Effector CD8-positive, alpha-beta T cell (primary cell): ENCODE results near the gene RNU1-1.
"Not testable (repeated sequence)": the region's sequence is repeated elsewhere in the genome, so short reads cannot be mapped to it uniquely, and the experiment has no call there.

Experiments used
- DNase-seq: peaks from one replicate; lab custom pipeline; 2025; lab: John Stamatoyannopoulos, UW
- total RNA-seq, 4 experiments: gene quantifications; one replicate each; lab custom pipeline; 2026; lab: John Stamatoyannopoulos, UW

The RNU1-1 gene
- total RNA-seq: 1.1 to 4.9 (median 3.4) reads per million in 4 experiments

DNA sequence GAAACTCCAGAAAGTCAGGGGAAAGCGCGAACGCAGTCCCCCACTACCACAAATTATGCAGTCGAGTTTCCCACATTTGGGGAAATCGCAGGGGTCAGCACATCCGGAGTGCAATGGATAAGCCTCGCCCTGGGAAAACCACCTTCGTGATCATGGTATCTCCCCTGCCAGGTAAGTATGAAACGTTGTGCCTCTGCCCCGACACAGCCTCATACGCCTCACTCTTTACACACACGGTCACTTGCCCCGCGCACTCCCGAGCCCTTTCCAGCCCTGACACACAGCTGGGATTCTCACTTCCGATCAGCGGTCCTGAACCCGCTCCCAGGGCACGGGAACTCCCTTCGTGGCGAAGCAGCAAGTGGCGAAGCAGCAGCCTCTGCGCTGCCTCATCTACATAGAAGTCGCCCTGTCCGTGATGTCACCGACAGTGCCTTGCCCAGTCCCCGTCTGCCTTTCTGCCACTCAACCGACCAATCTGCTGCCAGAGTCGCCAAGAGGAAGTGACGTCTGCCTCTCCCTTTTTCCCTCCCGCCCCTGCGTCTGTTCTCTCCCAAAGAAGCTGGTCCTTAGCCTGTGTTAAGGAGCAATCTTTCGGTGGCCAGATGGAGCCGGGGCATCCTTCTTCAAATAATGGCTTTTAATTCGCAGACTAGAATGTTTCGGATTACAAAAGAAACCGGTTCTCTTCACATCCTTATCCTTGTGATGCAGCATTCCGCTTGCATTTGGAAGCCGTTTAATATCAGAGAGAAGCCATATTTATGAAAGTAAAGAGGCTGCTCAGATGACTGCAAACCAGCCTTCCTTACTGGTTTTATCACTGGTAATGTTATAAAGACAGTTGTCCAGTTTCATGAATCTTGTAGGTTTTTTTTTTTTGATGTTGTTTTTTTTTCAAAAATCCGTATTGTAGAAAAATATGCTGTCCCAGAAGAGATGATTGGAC lies at the start of gene RNU1-1:
RNU1-1 (minus strand) TSS at position 179 of the 949 bp plus-strand sequence.
- not testable (repeated sequence) for DNase-seq

DNA sequence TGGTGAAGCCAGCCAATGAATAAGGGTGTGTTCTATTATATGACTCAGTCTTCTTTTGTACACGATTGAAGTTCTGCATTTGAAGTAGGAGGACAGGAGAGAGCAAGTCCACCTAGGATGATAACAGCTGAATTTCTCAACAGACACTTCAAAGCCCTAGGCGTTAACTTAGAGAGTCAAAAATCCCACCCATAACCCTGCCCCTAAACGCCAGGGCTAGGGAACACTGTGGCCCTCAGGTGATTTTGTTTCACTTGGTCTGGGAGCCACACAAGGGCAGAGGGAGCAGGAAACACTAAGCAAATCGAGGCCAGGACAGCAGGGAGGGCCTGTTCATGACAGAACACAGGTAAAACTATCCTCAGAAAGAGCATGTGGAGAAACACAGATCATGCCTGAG lies 47.0 kb upstream of the RNU1-1 start:
- not testable (repeated sequence) for DNase-seq

- DNase-seq: not testable (repeated sequence)
Measured at GRCh38 chr1:16560498-16560897, 46.4 kb upstream of the RNU1-1 start.

- DNase-seq: not testable (repeated sequence)
Measured at GRCh38 chr1:16559688-16560087, 45.6 kb upstream of the RNU1-1 start.

DNA sequence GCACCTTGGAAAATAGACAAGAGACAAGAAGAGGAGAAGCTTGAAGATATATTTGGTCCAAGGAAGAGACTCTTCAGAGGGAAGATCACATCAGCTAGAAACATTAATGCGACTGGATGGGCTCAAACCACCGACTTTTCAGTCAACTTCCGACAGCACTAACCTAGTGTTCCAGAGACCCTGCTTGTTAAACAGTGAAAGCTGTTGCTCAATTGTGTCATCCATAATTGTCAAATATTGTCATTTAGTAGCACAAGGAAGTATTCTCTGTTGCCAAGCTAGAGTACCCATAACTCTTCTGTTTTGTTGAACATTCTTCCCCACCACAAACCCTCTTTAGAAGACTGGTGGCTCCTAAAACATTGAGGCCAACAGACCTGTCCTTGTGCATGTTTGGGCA lies 42.9 kb upstream of the RNU1-1 start:
- DNase-seq: not testable (repeated sequence)

- not testable (repeated sequence) for DNase-seq
Measured at GRCh38 chr1:16553244-16553643, 39.2 kb upstream of the RNU1-1 start.

GRCh38 chr1:16550212-16550918 lies 36.3 kb upstream of the RNU1-1 start:
- not testable (repeated sequence) for DNase-seq

DNA sequence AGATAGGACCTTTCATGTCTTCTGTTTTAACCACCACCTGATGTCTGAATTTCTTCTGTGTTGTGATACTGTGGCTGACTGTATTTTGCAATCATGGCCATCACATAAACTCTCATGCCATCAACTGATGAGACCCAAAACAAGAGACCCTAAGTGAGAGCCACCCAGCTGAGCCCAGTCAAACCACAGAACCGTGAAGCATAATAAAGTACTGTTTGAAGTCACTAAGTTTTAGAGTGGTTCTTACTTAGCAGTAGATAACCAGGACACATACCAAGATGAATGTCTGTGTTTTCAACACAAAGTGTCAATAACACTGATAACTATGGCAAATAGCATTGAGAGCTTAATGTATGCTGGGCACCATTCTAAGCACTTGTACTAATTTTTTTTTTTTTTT lies 35.5 kb upstream of the RNU1-1 start:
- not testable (repeated sequence) for DNase-seq

GRCh38 chr1:16547502-16548241 lies 33.6 kb upstream of the RNU1-1 start:
- not testable (repeated sequence) for DNase-seq

- DNase-seq: not testable (repeated sequence)
Measured at GRCh38 chr1:16545682-16546095, 31.6 kb upstream of the RNU1-1 start.

- not testable (repeated sequence) for DNase-seq
Measured at GRCh38 chr1:16540421-16540893, 26.4 kb upstream of the RNU1-1 start.

- DNase-seq: not testable (repeated sequence)
Measured at GRCh38 chr1:16537528-16537927, 23.4 kb upstream of the RNU1-1 start.

- DNase-seq: not testable (repeated sequence)
Measured at GRCh38 chr1:16536796-16537195, 22.7 kb upstream of the RNU1-1 start.

GRCh38 chr1:16535898-16536297 lies 21.8 kb upstream of the RNU1-1 start:
- not testable (repeated sequence) for DNase-seq

DNA sequence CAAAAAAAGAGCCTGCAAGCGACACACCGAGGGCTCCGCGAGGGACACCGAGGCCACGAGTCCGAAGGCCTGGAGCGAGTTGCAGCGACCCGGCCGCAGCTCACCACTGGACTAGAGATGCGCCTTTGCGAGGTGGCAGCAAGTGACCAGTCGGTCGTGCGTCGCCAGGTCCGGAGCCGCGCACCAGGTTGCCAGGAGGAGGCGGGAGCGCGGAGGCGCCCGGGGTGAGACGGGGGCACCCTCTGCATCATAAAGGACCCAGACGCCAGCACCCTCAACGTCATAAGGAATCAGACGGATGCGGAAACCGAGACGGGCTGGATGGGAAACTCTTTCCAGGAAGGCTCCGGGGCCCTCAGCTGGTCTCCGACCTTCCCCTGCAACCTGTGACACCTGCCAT lies 21.4 kb upstream of the RNU1-1 start:
- not testable (repeated sequence) for DNase-seq

DNA sequence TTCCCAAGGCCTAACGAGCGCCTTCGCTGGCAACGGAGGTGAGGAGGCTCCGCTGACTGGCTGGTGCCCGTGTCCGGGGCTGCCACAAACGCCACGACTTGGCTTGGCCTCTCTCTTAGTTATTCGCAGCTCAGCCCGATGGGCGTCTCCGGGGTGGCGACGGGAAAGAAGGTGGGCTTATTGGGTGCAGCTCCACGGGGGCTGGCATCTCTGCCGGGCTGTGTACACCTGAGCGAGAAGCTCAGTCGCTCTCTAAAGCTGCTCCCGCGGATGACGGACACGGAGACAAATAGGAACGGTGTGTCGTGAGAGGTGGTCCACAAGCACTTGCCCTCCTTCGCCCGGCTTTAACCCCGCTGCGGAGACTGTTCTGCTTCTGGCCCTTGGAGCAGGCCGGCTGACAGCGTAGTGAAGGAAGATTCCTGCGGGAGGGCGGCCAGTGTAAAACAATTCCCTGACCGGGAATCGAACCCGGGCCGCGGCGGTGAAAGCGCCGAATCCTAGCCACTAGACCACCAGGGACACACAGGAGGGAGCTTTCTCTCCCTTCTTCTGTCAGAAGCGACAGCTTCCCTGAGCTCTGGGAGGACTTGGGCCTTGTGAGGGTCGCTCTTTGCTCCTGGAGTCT lies 20.9 kb upstream of the RNU1-1 start:
- DNase-seq: not testable (repeated sequence)

DNA sequence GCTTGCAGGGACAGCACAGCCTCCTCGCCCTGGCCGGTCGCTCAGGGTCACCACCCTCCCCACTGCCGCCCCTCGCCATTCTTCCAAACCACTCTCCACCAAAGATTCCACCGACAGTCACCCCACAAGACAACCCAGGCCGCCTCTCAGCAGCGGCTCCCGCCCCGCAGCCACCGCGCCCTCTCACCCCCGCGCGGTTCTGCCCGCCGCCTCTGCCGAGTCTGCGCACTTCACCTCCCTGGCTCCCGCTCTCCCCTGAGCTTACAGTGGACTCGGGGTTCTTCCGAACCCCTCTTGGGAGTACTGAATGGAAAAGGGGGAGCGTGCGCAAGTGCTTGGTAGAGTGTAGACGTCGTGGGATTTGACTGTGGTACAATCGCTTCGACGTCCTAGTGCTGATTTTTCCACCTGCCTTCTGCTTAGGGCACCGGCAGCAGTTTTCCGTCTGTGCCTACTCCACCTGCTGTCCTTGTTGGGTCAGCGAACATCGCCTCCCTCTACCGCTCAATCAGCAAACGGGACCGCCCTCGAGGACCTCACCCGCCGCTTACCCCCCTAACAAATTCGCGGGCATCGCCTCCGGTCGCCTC lies 20.2 kb upstream of the RNU1-1 start:
- DNase-seq: not testable (repeated sequence)

- DNase-seq: not testable (repeated sequence)
Measured at GRCh38 chr1:16532235-16532991, 18.3 kb upstream of the RNU1-1 start.

DNA sequence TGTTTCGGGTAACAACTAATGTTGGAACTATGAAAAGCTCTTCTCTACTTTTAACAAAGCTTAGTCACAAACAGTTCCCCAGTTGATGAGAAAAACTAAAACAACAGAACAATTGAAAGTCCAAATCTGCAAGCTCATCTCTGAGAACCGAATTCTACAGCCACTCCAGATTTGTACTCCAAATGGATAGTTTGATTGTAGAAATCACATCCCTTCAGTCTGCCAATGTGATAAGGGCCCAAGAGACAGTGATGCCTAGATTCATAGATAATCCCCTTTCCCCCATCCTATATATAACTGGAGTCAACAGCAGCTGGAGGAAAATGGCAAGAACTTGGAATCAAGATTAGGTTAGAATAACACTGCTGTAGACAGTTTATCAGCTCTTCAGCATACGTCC lies 14.3 kb upstream of the RNU1-1 start:
- DNase-seq: not testable (repeated sequence)

DNA sequence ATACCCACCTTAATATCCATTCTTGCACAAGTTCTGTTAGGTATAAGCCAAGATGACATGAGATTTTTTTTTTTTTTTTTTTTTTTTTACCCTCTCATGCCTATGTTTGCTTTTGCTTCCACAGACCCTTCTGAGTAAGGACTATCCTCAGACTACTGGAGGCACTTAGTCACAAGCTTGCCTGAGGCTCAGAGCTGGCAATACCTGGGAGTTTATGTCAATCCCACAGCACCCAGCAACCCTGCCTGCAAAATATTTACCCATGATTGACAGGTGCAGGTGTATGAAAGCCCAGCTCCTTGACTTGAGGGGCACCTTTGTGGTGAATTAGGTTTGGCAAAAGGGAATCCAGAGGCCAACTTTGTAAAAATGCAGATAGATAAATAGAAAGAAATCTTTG lies 11.7 kb upstream of the RNU1-1 start:
- DNase-seq: not testable (repeated sequence)
